Measurements from ENCODE around the gene SYTL3. TPM values are rescaled to one million over a fixed set of nuclear protein-coding genes. Genes with fewer than 3 reads are reported as not detected.

The SYTL3 gene
- total RNA-seq, 1 experiment from 2014 or later: 0.65 TPM

GRCh38 chr6:158784505-158784904, 134.7 kb downstream of the SYTL3 start:
- intact Hi-C loops (cut with micrococcal nuclease): no loop called here
- Mint-ChIP-seq H3K27me3 (ENCODE audit: insufficient read depth, unreplicated experiment) (no peaks in the 10 kb centered on the region), H3K4me1 (ENCODE audit: insufficient read depth, unreplicated experiment) (no peaks in the 10 kb centered on the region), H3K27ac (ENCODE audit: low read depth, unreplicated experiment) (peak overlapping the region; percentile 46), H3K4me3 (ENCODE audit: unreplicated experiment) (no peak overlapping the region), H3K9me3 (ENCODE audit: unreplicated experiment) (no peaks in the 10 kb centered on the region), H3K36me3 (ENCODE audit: insufficient read depth, unreplicated experiment) (peaks cover 95% of the 10 kb centered on the region)
- ChIA-PET CTCF (interaction anchor here (0.7 to 1.8 kb wide), 3 partner anchors 184 to 189 kb away, joined by 4 to 6 read pairs (median 6); no protein-coding TSS in a partner anchor), POLR2A (no interaction called here)
- BruUV-seq (replicated peaks): no TSS peak
- peak; percentile 17 for DNase-seq (ENCODE audit: unreplicated experiment)
- TF ChIP-seq, protein P1, sequence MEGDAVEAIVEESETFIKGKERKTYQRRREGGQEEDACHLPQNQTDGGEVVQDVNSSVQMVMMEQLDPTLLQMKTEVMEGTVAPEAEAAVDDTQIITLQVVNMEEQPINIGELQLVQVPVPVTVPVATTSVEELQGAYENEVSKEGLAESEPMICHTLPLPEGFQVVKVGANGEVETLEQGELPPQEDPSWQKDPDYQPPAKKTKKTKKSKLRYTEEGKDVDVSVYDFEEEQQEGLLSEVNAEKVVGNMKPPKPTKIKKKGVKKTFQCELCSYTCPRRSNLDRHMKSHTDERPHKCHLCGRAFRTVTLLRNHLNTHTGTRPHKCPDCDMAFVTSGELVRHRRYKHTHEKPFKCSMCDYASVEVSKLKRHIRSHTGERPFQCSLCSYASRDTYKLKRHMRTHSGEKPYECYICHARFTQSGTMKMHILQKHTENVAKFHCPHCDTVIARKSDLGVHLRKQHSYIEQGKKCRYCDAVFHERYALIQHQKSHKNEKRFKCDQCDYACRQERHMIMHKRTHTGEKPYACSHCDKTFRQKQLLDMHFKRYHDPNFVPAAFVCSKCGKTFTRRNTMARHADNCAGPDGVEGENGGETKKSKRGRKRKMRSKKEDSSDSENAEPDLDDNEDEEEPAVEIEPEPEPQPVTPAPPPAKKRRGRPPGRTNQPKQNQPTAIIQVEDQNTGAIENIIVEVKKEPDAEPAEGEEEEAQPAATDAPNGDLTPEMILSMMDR (IDR thresholded peaks at IDR 0.05; ENCODE audit: unreplicated experiment): no peak

DNA sequence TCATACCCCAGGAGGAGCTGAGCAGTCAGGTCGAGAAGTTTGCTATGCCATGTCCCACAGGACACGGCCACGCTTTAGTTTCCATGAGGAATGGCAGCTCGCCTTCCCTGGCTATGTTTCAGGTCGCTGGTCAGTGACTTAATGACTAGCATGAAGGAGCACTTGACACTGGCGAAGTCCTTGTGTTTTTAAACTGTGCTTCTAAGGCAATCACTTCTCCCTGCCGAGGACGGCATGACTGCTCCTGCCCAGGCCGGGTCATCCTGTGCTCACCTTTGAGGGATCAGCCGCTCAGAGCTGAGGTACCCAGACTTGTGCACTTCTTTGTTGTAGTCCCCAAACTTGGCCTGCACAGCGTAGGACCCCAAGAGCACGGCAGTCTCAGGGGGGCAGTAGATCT, 135.2 kb downstream of the SYTL3 start:
- peak overlapping the region; percentile 46 for H3K27ac Mint-ChIP-seq (ENCODE audit: low read depth, unreplicated experiment)
- CTCF ChIA-PET: interaction anchor here (0.6 to 1.8 kb wide), 4 partner anchors 14 to 188 kb away, joined by 3 to 6 read pairs (median 4); no protein-coding TSS in a partner anchor
- H3K27me3 Mint-ChIP-seq (ENCODE audit: insufficient read depth, unreplicated experiment): no peaks in the 10 kb centered on the region
- H3K9me3 Mint-ChIP-seq (ENCODE audit: unreplicated experiment): no peaks in the 10 kb centered on the region
- BruUV-seq (replicated peaks): no TSS peak
- TF ChIP-seq, protein P1 (IDR thresholded peaks at IDR 0.05; ENCODE audit: unreplicated experiment): no peak
- H3K4me1 Mint-ChIP-seq (ENCODE audit: insufficient read depth, unreplicated experiment): no peaks in the 10 kb centered on the region
- POLR2A ChIA-PET: no interaction called here
- no peak overlapping the region for H3K4me3 Mint-ChIP-seq (ENCODE audit: unreplicated experiment)
- H3K36me3 Mint-ChIP-seq (ENCODE audit: insufficient read depth, unreplicated experiment): peaks cover 96% of the 10 kb centered on the region
- DNase-seq (ENCODE audit: unreplicated experiment): no peak
- intact Hi-C loops (cut with micrococcal nuclease): no loop called here

DNA sequence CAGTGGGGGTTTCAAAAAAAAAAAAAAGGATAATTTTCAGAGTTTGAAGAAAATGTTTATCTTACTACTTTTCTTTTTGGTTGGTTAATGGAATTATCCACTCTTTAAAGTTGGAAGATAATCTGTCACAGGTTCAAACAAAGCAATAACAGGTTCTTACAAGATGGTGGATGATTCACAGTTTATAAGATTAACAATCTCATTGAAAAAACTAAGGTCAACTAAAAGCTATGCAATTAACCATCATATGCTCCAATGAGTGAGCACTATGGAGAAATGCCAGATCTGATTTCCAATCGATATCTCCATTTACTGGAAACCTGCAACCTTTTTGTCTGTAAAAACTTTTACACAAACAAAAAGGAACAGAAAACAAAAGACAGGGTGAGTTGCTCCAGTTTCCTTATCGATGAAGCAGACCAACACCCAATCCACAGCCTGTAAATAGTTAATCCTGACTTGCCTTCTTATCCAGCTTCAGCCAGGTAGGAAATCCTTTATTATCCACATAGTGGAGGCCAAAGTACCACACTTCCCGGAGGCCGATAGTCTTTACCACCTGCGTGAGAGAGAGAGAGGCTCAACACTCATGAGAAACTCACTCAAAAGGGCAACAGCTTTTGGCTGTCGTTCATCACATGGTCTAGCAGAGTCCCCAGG, 136.9 kb downstream of the SYTL3 start:
- intact Hi-C loops (cut with micrococcal nuclease): no loop called here
- no peaks in the 10 kb centered on the region for H3K9me3 Mint-ChIP-seq (ENCODE audit: unreplicated experiment)
- no peaks in the 10 kb centered on the region for H3K4me1 Mint-ChIP-seq (ENCODE audit: insufficient read depth, unreplicated experiment)
- TF ChIP-seq, protein P1 (IDR thresholded peaks at IDR 0.05; ENCODE audit: unreplicated experiment): no peak
- no peaks in the 10 kb centered on the region for H3K27me3 Mint-ChIP-seq (ENCODE audit: insufficient read depth, unreplicated experiment)
- H3K36me3 Mint-ChIP-seq (ENCODE audit: insufficient read depth, unreplicated experiment): peaks cover 83% of the 10 kb centered on the region
- H3K4me3 Mint-ChIP-seq (ENCODE audit: unreplicated experiment): no peak overlapping the region
- CTCF ChIA-PET: interaction anchor here (0.6 to 1.1 kb wide), 4 partner anchors 34 to 188 kb away, joined by 3 to 4 read pairs (median 4); no protein-coding TSS in a partner anchor
- no peak overlapping the region for H3K27ac Mint-ChIP-seq (ENCODE audit: low read depth, unreplicated experiment)
- POLR2A ChIA-PET: interaction anchor here (0.7 to 2.1 kb wide), 2 partner anchors 31 to 79 kb away, joined by 3 to 5 read pairs; no protein-coding TSS in a partner anchor
- no peak for DNase-seq (ENCODE audit: unreplicated experiment)
- TSS peak; percentile 10 for BruUV-seq (replicated peaks)

DNA sequence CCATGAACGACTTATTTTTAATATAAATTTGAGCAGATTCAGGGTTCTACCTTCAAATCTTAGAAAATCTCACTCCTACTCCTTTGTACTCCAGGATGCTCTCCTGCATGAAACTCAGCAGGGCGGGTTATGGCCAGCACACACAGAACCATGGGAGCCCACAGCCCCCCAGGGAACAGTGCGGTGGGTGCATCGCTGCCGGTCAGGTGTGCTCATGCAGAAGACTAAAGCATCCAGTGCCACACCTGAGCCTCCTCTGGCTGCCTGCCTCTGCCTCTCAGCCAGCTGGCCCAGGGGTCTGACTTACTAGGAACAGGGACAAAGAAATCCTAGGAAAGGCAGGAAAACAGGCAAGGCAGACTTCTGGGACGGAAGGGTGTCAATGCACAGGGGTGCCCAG, 137.5 kb downstream of the SYTL3 start:
- DNase-seq (ENCODE audit: unreplicated experiment): no peak
- TF ChIP-seq, protein P1 (IDR thresholded peaks at IDR 0.05; ENCODE audit: unreplicated experiment): no peak
- ChIA-PET POLR2A (interaction anchor here (2.1 kb wide), 1 partner anchor 80 kb away, joined by 5 read pairs; no protein-coding TSS in a partner anchor), CTCF (interaction anchor here (0.5 to 2.7 kb wide), 4 partner anchors 35 to 115 kb away, joined by 3 to 5 read pairs (median 4); no protein-coding TSS in a partner anchor)
- Mint-ChIP-seq H3K36me3 (ENCODE audit: insufficient read depth, unreplicated experiment) (peaks cover 77% of the 10 kb centered on the region), H3K4me3 (ENCODE audit: unreplicated experiment) (no peak overlapping the region), H3K4me1 (ENCODE audit: insufficient read depth, unreplicated experiment) (no peaks in the 10 kb centered on the region), H3K27ac (ENCODE audit: low read depth, unreplicated experiment) (no peak overlapping the region), H3K9me3 (ENCODE audit: unreplicated experiment) (no peaks in the 10 kb centered on the region), H3K27me3 (ENCODE audit: insufficient read depth, unreplicated experiment) (no peaks in the 10 kb centered on the region)
- BruUV-seq (replicated peaks): no TSS peak
- intact Hi-C loops (cut with micrococcal nuclease): no loop called here

Data from MCF 10A (cell line).